HG02763 (cell line): ENCODE results near the gene AFAP1L1.

ENCODE experiments used
- ATAC-seq: cut with Tn5 transposase; IDR thresholded peaks from one replicate; pipeline ENCODE4 v1.9.1; 2021; ENCODE audit warnings: mild to moderate bottlenecking, moderate library complexity; ENCODE audit not compliant: unreplicated experiment

Gene AFAP1L1

GRCh38 chr5:149271716-149272563 is at the start of gene AFAP1L1:
AFAP1L1 (plus strand) TSS chr5:149271859; CDS start chr5:149271969, 110 bp downstream.
- no peak for ATAC-seq

GRCh38 chr5:149223081-149223848 is 48.4 kb upstream of the AFAP1L1 start:
- no peak for ATAC-seq

GRCh38 chr5:149224282-149224681 is 47.4 kb upstream of the AFAP1L1 start:
- ATAC-seq, result no peak

DNA sequence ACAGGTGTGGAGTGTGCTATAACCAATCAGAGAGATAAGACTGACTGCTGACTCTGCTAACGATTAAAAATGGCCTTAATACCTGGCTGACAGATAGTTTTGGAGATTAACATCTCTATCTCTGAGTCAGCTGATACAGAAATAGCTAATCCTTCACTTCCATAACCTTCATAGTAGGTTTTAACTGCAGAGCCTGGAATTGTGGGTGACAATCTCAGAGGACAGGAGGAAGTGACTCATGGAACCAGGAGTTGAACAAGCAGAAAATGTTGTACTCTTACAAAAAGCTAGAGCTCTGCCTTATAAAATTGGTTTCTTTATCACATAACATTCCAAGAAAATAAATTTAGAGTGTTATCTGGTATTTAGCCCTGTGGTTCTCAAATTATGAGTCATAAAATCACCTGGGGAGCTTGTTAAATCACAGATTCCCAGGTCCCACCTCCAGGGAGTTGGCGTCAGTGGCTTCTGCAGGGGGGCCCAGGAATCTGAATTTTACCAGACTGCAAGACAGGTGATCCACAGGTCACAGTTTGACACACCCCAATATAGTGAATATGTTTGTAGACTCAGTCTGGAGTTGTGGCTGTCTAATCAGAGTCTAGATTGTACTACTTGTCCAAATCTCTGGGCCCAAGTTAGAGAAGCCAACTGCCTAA is 44.4 kb upstream of the AFAP1L1 start:
- no peak for ATAC-seq

- ATAC-seq, result no peak
These were observed 42.9 kb upstream of the AFAP1L1 start for GRCh38 chr5:149228618-149229297.

DNA sequence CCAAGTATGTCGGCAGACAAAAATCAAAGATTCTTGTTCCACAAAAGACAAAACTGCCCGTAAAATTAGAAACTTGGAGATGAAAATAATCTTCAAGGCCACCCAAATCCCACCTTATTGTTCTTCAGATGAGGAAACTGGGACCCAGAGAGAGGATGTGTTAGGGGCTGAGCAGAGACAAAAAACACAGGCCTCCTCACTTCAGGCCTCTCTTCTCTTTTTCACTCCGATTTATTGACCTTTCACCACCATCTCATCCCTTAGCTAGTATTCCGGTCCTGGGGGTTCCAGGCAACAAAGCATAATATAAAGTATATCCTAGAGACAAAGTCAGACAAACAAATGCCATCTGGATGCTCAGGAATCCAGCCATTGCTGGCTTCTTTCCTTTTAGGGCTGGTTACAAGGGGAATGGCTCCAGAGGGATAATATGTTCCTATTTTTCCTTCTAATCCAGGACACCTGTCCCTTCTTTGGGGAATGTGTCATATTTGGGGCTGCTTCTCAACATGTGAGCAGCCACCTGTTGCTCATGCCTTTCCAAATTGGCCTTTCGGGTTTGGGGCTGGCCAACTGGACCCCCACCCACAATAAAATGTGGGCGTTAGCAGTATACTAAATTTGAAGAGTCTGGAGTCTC is 42.2 kb upstream of the AFAP1L1 start:
- no peak for ATAC-seq

GRCh38 chr5:149235841-149236240 is 35.8 kb upstream of the AFAP1L1 start:
- ATAC-seq, result no peak

DNA sequence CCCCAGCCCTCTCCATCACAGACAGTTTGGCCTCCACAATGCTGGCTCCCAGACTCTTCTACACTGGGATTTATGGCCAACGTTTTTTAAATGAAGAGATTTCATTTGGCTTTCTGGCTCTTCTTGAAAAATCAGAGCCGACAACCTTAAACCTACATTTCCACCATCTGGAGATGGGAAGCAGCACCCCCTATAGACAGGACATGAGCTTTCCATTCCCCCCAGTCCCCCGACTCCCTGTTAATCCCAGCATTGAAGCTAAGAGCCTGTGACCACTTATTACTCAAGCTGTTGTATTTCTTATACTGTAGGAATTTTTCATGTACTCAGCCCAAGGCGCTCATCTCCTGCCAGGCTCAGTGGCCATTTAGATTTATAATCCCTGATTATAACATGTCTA is 34.0 kb upstream of the AFAP1L1 start:
- ATAC-seq, result no peak

GRCh38 chr5:149238540-149238939 is 33.1 kb upstream of the AFAP1L1 start:
- ATAC-seq, result no peak

- no peak for ATAC-seq
These were observed 31.7 kb upstream of the AFAP1L1 start for GRCh38 chr5:149239917-149240316.

DNA sequence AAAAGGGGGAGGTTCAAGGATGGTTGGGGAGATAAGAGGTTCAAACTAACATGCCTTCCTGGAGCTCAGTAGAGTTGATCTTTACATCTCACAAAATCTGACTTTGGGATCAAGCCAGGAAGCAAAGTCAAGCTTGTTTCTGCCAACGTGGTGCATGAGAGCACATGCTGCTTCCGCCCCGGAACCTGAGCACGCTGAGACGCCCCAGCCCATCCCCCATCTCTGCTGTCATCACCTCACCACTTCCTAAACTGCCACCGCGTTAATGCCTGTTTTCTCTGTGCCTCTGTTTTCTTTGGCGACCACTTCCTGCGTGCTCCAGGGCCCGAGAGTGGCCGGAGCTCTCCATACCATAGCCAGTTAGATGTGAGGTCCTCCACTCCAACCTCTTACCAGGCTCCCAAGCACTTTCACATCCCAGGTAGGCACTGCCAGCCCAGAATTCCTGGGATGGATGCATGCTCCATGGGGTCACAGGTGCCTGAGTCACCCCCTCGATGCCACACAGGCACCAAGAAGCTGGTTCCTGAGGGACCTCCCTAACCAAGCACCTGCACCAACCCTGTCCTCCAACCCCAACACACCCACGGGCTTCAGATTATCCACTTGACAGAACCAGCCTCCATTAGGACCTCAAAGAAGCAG is 31.2 kb upstream of the AFAP1L1 start:
- ATAC-seq, result no peak

DNA sequence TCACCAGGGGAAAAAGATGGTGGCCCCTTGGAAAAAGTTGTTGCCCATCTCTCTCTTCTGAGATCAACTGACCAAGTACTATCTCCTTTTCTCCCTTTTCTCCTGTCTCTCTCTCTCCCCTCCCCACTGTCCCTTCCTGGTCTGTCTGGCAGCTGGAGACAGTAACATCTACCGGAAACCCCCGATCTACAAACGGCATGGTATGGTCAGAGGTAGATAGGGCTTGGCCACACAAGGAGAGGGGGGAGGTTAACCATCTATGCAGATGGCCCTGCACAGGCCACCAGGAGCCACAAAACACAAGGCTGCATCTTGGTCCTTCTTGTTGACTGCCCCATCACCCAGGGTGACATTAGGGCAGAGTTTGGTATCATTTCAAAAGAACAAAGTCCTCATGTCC is 29.3 kb upstream of the AFAP1L1 start:
- ATAC-seq, result no peak

DNA sequence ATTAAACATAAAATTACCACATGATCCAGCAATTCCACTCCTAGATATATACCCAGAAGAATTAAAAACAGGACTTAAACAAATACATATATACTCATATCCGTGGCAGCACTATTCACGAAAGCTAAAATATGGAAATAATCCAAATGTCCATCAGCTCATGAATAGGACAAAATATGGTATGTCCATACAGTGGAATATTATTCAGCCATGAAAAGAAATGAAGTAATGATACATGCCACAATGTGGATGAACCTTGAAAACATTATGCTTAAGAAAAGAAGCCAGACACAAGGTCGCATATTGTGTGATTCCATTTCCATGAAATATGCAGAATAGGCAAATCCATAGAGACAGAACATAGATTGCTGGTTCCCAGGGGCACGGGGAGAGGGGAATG is 24.8 kb upstream of the AFAP1L1 start:
- no peak for ATAC-seq

- no peak for ATAC-seq
These were observed 23.9 kb upstream of the AFAP1L1 start for GRCh38 chr5:149247726-149248125.

DNA sequence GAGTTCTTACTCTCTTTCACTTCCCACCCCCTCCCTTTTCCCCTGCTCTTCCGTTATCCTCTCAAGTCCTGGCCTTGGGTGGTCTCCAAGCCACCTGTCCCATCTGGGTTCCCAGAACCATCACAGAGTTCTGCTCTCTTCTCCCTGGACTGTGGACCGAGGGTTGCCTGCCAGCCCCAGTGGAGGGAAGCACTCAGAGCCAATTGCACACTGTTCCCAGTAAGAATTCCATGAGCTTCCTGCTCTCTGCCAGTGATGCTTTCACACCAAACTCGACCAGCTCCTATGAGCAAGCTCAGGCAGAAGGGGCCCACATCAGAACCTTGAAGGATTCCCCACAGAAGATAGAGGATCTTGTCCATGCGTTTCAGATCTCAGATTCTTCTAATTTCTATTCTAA is 20.1 kb upstream of the AFAP1L1 start:
- ATAC-seq, result no peak

DNA sequence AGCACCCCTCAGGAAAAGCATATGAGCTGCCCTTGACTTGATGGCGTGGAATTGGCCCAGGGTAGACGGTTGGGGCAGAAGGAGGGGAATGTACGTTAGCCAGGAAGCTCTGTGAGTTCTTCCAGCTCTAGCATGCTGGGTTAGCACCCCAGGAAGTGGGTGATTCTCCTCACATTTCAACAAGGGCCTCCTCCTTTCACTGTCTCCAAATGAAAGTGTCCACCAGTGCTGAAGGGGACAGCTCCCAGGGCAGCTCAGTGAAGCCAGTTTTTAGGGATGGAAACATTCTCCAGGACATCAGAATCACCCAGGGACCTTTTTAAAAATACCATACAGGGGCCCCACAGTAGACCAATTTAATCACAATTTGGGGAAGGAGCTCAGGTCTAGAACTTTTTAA is 17.2 kb upstream of the AFAP1L1 start:
- no peak for ATAC-seq

DNA sequence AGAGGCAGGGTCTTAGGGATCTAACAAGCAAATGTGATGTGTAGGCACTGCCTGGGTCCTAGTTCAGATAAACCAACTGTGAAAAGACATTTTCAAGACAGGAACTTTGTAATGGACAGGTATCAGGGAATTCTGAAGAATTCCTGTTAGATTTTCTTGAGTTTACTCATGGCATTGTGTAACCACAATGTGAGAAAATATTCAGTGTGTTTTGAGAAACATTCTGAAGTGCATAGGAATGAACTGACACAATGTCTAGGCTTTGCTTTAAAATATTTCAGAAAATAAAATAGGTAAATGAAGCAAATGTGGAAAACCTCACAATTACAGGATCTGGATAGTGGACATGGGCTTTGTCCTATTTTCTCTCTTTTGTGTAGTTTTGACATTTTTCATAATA is 15.2 kb upstream of the AFAP1L1 start:
- no peak for ATAC-seq

- no peak for ATAC-seq
These were observed 14.5 kb upstream of the AFAP1L1 start for GRCh38 chr5:149257131-149257530.

DNA sequence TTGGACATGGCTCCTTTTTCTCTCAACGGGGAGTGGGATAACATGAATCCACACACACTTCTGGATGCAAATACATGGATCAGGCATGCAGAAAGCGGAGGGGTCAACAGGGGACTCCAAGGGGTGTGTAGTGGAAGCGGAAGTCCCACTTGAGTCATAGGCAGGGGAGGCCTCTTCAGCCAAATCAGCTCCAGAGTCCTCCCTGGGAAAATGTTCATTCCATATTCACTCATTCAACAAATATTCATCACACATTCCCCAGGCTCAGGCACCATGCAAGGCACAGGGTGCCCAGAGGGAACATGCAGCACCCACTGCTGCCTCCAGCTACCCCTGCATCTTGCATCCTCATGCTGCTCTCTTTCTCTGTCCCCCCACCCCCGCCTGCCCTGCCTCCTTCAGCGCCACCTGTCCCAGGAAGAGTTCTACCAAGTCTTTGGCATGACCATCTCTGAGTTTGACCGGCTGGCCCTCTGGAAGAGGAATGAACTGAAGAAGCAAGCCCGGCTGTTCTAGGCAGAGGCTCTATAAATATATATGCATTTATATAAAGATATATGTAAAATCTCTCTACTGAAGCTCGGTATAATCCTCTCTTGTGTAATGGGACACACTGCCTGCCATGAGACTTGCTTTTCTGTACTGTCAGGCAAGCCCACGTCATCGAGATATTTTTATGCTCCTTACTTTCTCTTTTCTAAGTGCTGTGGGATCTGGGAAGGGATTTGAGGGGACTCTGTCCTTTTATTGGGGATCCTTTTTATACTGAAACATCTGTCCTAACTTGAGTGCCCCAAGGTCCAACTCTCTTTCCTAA is 13.6 kb upstream of the AFAP1L1 start:
- no peak for ATAC-seq
